Fibroblast of mammary gland (primary cell): ENCODE measurements around the gene CCDC110.

ENCODE experiments used
- DNase-seq: peaks from one replicate; pipeline ENCODE4 v3.0.0-alpha.2; 2010; ENCODE audit warnings: low read depth
- H3K4me3 ChIP-seq: 2 replicates; pipeline ENCODE4 v1.5.1; 2011; ENCODE audit warnings: low read depth, mild to moderate bottlenecking, low read length, moderate library complexity; ENCODE audit not compliant: control insufficient read depth
- CTCF ChIP-seq: conservative IDR thresholded peaks from 2 replicates; pipeline ENCODE4 v1.5.1; 2011; ENCODE audit warnings: low read depth, low read length, inconsistent platforms; ENCODE audit not compliant: control insufficient read depth, insufficient read depth

The CCDC110 gene

DNA sequence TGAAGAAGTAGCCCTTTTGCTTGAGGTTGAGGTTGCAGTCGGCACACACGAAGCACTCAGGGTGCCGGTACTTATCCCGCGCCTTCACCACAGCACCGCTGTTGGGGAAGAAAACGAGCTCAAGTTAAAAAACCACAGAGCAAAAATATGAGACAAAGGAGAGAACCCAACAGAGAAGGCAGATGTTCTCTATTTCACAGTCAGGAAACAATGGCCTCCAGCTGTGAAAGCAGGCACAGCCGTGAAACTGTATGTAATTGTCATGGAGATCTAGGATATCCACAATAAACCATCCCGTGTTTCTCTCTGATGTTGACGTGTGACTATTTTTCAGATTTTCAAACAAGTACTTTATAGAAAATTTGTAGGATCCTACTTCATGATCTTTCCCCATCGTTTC, 30.9 kb upstream of the CCDC110 start:
- DNase-seq = no peak
- TF ChIP-seq CTCF = no peak
- H3K4me3 ChIP-seq = no peak overlapping the region

- no peak overlapping the region for H3K4me3 ChIP-seq
- no peak for TF ChIP-seq CTCF
- no peak for DNase-seq
Measured at GRCh38 chr4:185500576-185500975, 29.0 kb upstream of the CCDC110 start.

GRCh38 chr4:185500035-185500434, 28.5 kb upstream of the CCDC110 start:
- no peak for TF ChIP-seq CTCF
- H3K4me3 ChIP-seq = no peak overlapping the region
- no peak for DNase-seq

DNA sequence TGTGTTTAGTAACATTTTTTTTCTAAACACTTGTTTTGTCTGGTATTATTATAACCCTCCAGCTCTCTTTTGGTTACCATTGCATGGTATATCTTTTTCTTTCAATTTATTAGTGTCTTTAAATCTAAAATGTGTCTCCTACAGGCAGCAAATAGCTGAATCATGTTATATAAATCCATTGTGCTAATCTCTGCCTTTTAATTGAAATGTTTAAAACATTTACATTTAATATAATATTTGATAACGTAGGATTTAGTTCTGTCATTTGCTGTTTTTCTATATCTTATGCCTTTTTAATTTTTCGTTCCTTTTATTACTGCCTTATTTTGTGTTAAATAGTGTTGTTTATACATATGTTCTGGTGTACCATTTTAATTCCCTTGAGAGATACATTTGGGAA, 17.1 kb upstream of the CCDC110 start:
- no peak for DNase-seq
- no peak overlapping the region for H3K4me3 ChIP-seq
- no peak for TF ChIP-seq CTCF

GRCh38 chr4:185481401-185481800, 9.9 kb upstream of the CCDC110 start:
- H3K4me3 ChIP-seq = no peak overlapping the region
- TF ChIP-seq CTCF = no peak
- no peak for DNase-seq

DNA sequence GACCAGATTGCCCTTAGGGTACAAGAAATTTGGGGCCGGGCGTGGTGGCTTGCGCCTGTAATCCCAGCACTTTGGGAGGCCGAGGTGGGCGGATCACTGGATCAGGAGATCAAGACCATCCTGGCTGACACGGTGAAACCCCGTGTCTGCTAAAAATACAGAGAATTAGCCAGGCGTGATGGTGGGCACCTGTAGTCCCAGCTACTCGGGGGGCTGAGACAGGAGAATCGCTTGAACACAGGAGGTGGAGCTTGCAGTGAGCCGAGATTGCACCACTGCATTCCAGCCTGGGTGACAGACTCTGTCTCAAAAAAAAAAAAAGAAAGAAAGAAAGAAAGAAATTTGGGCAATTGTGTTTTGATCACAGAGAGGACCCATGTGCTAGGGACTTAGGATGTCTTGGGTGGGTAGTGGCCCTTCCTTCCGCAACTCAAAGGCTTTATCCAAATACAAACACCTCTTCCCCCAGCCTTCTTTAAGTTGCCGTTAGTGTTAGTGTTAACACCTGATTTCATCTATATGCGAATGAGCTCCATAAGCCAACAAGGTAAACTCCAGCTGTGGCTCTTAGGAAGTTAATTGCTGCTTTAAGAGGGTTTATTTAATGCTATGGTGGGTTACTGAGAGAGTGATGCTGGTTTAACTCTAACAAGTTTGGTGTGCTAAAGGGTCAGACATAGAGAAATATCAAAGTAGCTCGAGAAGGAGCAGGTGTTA, 8.6 kb upstream of the CCDC110 start:
- no peak for DNase-seq
- H3K4me3 ChIP-seq = no peak overlapping the region
- TF ChIP-seq CTCF = no peak
